ENCODE measurements around the gene ST3GAL3.
A peak's percentile ranks its signal among the peaks of the same experiment; 100 is the strongest.

The ST3GAL3 gene

DNA sequence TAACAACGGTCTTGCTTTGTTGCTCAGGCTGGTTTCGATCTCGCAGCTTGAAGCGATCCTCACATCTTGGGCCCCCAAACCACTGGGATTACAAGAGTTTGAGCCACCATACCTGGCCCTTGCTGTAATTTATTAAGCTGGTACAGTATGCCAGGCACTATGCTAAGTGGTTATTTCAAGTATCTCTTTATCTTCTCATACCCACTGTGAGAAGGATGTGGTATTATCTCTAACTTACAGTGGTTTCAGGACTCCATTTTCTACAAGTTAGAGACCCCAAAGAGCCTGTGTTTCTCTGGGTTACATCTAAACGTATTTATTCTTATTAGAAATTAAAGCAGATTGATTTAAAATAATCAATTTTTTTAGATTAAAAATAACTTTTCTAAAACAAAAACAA is 8.1 kb upstream of the ST3GAL3 start:
- DNase-seq (ENCODE audit: low read depth): no peak
- H3K4me3 ChIP-seq (ENCODE audit: low read length): no peak overlapping the region
- TF ChIP-seq, protein P1, sequence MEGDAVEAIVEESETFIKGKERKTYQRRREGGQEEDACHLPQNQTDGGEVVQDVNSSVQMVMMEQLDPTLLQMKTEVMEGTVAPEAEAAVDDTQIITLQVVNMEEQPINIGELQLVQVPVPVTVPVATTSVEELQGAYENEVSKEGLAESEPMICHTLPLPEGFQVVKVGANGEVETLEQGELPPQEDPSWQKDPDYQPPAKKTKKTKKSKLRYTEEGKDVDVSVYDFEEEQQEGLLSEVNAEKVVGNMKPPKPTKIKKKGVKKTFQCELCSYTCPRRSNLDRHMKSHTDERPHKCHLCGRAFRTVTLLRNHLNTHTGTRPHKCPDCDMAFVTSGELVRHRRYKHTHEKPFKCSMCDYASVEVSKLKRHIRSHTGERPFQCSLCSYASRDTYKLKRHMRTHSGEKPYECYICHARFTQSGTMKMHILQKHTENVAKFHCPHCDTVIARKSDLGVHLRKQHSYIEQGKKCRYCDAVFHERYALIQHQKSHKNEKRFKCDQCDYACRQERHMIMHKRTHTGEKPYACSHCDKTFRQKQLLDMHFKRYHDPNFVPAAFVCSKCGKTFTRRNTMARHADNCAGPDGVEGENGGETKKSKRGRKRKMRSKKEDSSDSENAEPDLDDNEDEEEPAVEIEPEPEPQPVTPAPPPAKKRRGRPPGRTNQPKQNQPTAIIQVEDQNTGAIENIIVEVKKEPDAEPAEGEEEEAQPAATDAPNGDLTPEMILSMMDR (conservative IDR thresholded peaks at IDR 0.05; ENCODE audit: low read length): no peak

DNA sequence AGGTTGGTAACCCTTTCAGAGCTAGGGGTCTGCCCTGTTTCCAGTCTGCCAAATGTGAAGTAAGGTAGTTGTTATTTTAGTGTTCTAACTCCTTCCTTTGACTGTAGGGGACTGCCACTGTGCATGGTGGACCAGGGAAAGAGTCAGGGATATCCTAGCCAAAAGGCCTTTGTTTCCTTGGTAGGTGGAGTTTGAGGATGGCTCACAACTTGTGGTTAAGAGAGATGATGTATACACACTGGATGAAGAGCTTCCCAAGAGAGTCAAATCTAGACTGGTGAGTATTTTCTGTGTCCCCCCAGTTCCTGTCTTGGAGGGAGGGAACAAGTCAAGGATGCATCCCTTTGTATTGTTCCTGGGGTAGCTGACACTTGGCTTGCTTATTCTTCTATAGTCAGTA is 3.5 kb upstream of the ST3GAL3 start:
- H3K4me3 ChIP-seq (ENCODE audit: low read length): no peak overlapping the region
- no peak for DNase-seq (ENCODE audit: low read depth)
- TF ChIP-seq, protein P1 (conservative IDR thresholded peaks at IDR 0.05; ENCODE audit: low read length): no peak

DNA sequence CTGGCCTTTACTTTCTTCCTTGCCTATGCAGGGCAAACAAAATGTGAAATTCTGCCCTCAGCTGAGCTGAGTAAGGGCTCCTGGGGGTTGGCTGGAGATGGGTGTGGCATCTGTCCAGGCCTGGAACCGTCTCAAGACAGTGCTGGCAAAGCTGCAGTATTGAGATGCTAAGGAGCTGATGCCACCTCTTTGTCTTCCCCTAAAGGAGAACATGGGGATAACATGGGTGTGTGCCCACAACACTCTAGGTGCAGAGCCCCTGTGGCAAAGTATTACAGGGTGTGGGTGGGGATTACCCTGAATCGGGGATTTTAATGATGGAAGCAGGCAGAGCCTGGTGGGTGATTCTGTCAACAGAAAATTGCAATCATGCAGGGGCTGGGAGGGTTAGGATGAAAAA is 2.5 kb upstream of the ST3GAL3 start:
- TF ChIP-seq, protein P1 (conservative IDR thresholded peaks at IDR 0.05; ENCODE audit: low read length): peak; percentile 40
- DNase-seq (ENCODE audit: low read depth): peak; percentile 71
- H3K4me3 ChIP-seq (ENCODE audit: low read length): no peak overlapping the region

DNA sequence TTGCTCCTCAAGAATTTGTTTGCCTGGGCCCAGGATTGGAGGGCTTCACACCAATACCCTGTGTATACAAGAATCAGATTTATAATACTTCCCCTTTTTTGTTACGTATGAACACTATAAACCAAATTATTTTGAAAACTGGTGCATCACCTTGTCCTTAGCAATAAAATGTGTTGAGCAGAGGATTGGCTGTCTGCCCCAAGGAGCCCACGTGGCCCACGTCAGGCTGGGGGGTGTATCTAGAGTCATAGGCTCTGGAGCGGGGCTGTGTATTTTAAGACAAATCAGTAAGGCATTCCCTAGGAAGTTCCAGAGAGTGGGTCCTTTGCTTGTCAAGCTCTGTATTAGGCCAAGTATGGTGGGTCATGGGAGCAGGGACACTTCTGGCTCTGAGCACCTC is 2.0 kb upstream of the ST3GAL3 start:
- TF ChIP-seq, protein P1 (conservative IDR thresholded peaks at IDR 0.05; ENCODE audit: low read length): no peak
- H3K4me3 ChIP-seq (ENCODE audit: low read length): no peak overlapping the region
- DNase-seq (ENCODE audit: low read depth): peak; percentile 4

DNA sequence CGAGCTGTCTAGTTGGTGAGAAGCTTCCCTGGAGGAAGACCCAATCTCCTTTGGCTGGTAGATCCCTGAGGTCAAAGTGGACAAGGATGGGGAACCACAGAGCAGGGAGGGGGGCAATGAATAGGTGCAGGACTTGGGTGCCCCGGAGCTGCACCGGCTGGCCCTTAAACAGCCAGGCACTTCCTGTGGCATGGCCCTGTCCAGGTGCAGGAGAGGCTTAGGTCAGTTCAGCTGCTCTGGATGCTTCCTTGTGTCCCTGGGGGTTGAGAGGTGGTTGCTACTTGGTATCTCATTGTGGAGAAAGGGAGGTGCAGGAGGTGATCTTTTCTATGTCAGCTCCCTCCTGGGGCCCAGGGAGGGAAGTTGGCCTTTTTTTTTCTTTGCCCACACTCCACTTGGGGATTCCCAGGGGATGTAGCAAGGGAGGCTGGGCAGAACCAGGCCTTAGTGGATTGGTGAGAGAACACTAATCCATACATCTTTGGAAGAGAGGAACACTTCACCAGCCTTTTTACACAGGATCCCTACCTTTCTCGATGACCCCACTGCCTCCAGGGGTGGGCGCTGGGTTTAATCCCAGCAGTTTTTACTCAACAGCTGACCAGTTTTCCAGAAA is 1.2 kb upstream of the ST3GAL3 start:
- peak; percentile 7 for DNase-seq (ENCODE audit: low read depth)
- TF ChIP-seq, protein P1 (conservative IDR thresholded peaks at IDR 0.05; ENCODE audit: low read length): no peak
- H3K4me3 ChIP-seq (ENCODE audit: low read length): no peak overlapping the region; the same call in 1 of the 2 replicates

DNA sequence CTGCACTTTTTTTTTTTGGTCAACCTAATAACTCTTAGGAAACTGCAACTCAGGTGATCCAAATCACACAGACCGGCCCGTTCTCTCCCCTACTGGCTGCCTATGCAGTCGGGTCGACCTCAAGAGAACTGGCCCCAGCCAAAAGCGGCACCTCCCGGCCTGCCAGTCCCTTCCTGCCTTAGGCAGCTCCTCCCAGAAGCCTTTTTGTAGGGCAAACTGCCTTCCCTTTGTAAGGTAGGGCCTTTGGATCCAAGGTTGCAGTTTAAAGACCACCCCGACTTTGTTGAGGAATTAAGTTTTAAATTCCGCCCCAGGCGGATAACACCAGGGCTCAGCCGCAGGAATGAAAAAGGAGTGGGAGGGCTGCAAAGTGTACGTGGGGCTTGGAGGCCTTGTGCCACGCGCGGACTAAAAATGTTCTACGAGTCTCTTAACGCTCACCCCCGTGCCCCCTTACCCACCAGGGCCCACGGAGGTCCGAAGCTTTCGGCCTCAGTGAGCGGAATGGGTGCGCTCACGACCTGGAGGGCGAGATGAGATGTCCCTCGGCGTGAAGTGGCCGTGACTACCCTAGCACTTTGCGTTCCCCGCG is 642 bp upstream of the ST3GAL3 start:
- DNase-seq (ENCODE audit: low read depth): peak; percentile 17
- TF ChIP-seq, protein P1 (conservative IDR thresholded peaks at IDR 0.05; ENCODE audit: low read length): no peak; the same call in 1 of the 2 replicates

DNA sequence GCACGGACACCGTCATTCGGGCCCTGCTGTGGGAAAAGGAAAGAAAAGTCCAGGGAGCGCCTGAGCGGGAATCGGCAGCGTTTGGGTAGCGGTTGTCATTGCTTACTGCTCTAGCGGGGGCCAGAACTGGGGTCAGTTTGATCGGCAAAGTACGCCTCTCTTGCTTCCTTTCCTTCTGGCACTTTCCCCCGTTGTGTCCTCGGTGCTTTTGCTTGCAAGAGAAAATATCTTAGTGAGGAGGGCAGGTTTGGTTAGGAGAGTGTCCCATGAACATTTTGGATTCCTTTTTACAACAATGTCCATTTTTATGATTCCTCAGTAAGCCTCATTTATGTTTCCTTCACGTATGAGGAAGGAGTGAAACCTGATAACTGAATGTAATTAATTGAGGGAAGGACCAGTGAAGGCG is 670 bp downstream of the ST3GAL3 start:
- peak; percentile 36 for DNase-seq (ENCODE audit: low read depth)
- TF ChIP-seq, protein P1 (conservative IDR thresholded peaks at IDR 0.05; ENCODE audit: low read length): no peak

More for the DNA sequence above, 642 bp upstream of the ST3GAL3 start:
- H3K4me3 ChIP-seq (ENCODE audit: low read length): peak overlapping the region; percentile 83

More for the DNA sequence above, 670 bp downstream of the ST3GAL3 start:
- peak overlapping the region; percentile 80 for H3K4me3 ChIP-seq (ENCODE audit: low read length)

Measured in AG10803 (cell line).